Fibroblast of lung (primary cell): ENCODE measurements around the gene ACTG1. TPM values are rescaled to one million over a fixed set of nuclear protein-coding genes. Genes with fewer than 3 reads are reported as not detected.

Source experiments
- DNase-seq, 2 donors: peaks; one replicate each; pipeline versions ENCODE4 v3.0.0 to v3.0.0-alpha.2; 2010; ENCODE audit warnings: low read depth in 2 of 2
- H2AFZ ChIP-seq: 2 replicates; pipeline ENCODE4 v1.5.1; 2012; ENCODE audit warnings: low read length, control low read depth, inconsistent platforms
- H3K27ac ChIP-seq: 2 replicates; pipeline ENCODE4 v1.5.1; 2011; ENCODE audit warnings: low read length, control low read depth; ENCODE audit not compliant: insufficient read depth
- H3K27me3 ChIP-seq: 2 replicates; pipeline ENCODE4 v1.5.1; 2011; ENCODE audit warnings: mild to moderate bottlenecking, low read length; ENCODE audit not compliant: control insufficient read depth, insufficient read depth
- H3K36me3 ChIP-seq: 2 replicates; pipeline ENCODE4 v1.5.1; 2011; ENCODE audit warnings: low read length; ENCODE audit not compliant: control insufficient read depth, insufficient read depth
- H3K4me1 ChIP-seq: 2 replicates; pipeline ENCODE4 v1.5.1; 2011; ENCODE audit warnings: low read length; ENCODE audit not compliant: control insufficient read depth, insufficient read depth; ENCODE audit errors: extremely low read depth
- H3K4me2 ChIP-seq: 2 replicates; pipeline ENCODE4 v1.5.1; 2011; ENCODE audit warnings: low read length, control low read depth; ENCODE audit not compliant: insufficient read depth; ENCODE audit errors: extremely low read depth
- H3K4me3 ChIP-seq, 4 experiments: fragments of 200-600 bp in 1 of 4; sonication (generic) in 1 of 4; replicated peaks in 1 of 4; 2 replicates each; pipeline ENCODE4 v1.5.1; 2011 to 2016; ENCODE audit warnings: low read length in 4 of 4, low read depth in 3 of 4, mild to moderate bottlenecking in 3 of 4, control low read depth in 2 of 4, inconsistent platforms in 1 of 4, mixed read lengths in 1 of 4; ENCODE audit not compliant: insufficient read depth in 1 of 4; ENCODE audit errors: control extremely low read depth in 1 of 4
- H3K79me2 ChIP-seq: 2 replicates; pipeline ENCODE4 v1.5.1; 2012; ENCODE audit warnings: mild to moderate bottlenecking, low read length, inconsistent platforms; ENCODE audit not compliant: control insufficient read depth, insufficient read depth
- H3K9ac ChIP-seq: 2 replicates; pipeline ENCODE4 v1.5.1; 2011; ENCODE audit warnings: mild to moderate bottlenecking, low read length, control low read depth; ENCODE audit not compliant: insufficient read depth
- H3K9me3 ChIP-seq: 2 replicates; pipeline ENCODE4 v1.5.1; 2012; ENCODE audit warnings: low read depth, low read length; ENCODE audit not compliant: control insufficient read depth, insufficient read depth
- H4K20me1 ChIP-seq: 2 replicates; pipeline ENCODE4 v1.5.1; 2011; ENCODE audit warnings: low read length; ENCODE audit not compliant: control insufficient read depth, insufficient read depth; ENCODE audit errors: extremely low read depth
- CTCF ChIP-seq, 2 donors: IDR thresholded peaks in 1 of 2; conservative IDR thresholded peaks in 1 of 2; 1 replicate in 1 of 2; 2 replicates in 1 of 2; pipeline ENCODE4 v1.5.1; 2011 to 2012; ENCODE audit warnings: low read length in 2 of 2, control low read depth in 1 of 2, inconsistent platforms in 1 of 2, low read depth in 1 of 2, mild to moderate bottlenecking in 1 of 2
- EZH2 ChIP-seq: IDR thresholded peaks from 2 replicates; pipeline ENCODE4 v1.5.1; 2012; ENCODE audit warnings: low read length, control low read depth, mild to moderate bottlenecking; ENCODE audit errors: missing control alignments
- polyA plus RNA-seq, 2 donors: library from polyadenylated mRNA; depleted of rRNA in 1 of 2; stranded (reverse) in 1 of 2; unstranded in 1 of 2; fragments of >200 nt; gene quantifications; 2 replicates each; pipeline ENCODE4 v1.2.1, GENCODE V29; 2011 to 2012; ENCODE audit warnings: missing spikeins in 1 of 2
- total RNA-seq: library from RNA; depleted of rRNA; stranded (reverse); fragments of >200 nt; gene quantifications from 2 replicates; pipeline ENCODE4 v1.2.1, GENCODE V29; 2014

ACTG1 gene
- total and polyA plus RNA-seq, 2 donors (not counting 1 experiment from before 2014, with no cell fraction given) = 5,538 to 8,446 TPM

- Histone ChIP-seq H3K4me1 (peaks cover 3% of the 10 kb centered on the region), H3K4me2 (peak overlapping the region; percentile 82), H3K27me3 (peaks cover 5% of the 10 kb centered on the region), H3K36me3 (no peaks in the 10 kb centered on the region), H3K9ac (peak overlapping the region; percentile 91), H3K4me3 (peak overlapping the region in 3 of 4 experiments; percentile 43 to 65 (median 55)), H3K27ac (peak overlapping the region; percentile 83), H3K9me3 (no peaks in the 10 kb centered on the region), H4K20me1 (no peaks in the 10 kb centered on the region), H3K79me2 (no peaks in the 10 kb centered on the region), H2AFZ (no peak overlapping the region)
- TF ChIP-seq CTCF (conservative IDR thresholded peaks at IDR 0.05 in 1 of 2, IDR thresholded peaks at IDR 0.05 in 1 of 2; ENCODE audit: low read depth in 1 of 2, low read length in 2 of 2) = no peak
- no peak for TF ChIP-seq EZH2
- DNase-seq = no peak
Measured at GRCh38 chr17:81488276-81488860, 24.2 kb downstream of the ACTG1 start.

GRCh38 chr17:81487487-81488275 is 24.9 kb downstream of the ACTG1 start:
- peak; percentile 60 to 62 for DNase-seq
- Histone ChIP-seq H3K9ac (peak overlapping the region; percentile 91), H4K20me1 (no peaks in the 10 kb centered on the region), H3K9me3 (no peaks in the 10 kb centered on the region), H3K36me3 (no peaks in the 10 kb centered on the region), H3K27ac (peak overlapping the region; percentile 83), H2AFZ (peak overlapping the region; percentile 52), H3K79me2 (no peaks in the 10 kb centered on the region), H3K4me3 (peak overlapping the region in 3 of 4 experiments; percentile 43 to 65 (median 55)), H3K4me1 (peaks cover 3% of the 10 kb centered on the region), H3K4me2 (peak overlapping the region; percentile 82), H3K27me3 (peaks cover 5% of the 10 kb centered on the region)
- TF ChIP-seq EZH2 = no peak
- no peak for TF ChIP-seq CTCF (conservative IDR thresholded peaks at IDR 0.05 in 1 of 2, IDR thresholded peaks at IDR 0.05 in 1 of 2; ENCODE audit: low read depth in 1 of 2, low read length in 2 of 2)

GRCh38 chr17:81487089-81487486 is 25.5 kb downstream of the ACTG1 start:
- peaks cover 3% of the 10 kb centered on the region for H3K4me1 ChIP-seq
- no peak overlapping the region for H3K27ac ChIP-seq
- H3K9ac ChIP-seq = no peak overlapping the region
- H4K20me1 ChIP-seq = no peaks in the 10 kb centered on the region
- no peak for TF ChIP-seq EZH2
- no peak for TF ChIP-seq CTCF (conservative IDR thresholded peaks at IDR 0.05 in 1 of 2, IDR thresholded peaks at IDR 0.05 in 1 of 2; ENCODE audit: low read depth in 1 of 2, low read length in 2 of 2)
- H3K4me2 ChIP-seq = no peak overlapping the region
- no peak overlapping the region for H3K4me3 ChIP-seq
- no peaks in the 10 kb centered on the region for H3K79me2 ChIP-seq
- no peaks in the 10 kb centered on the region for H3K36me3 ChIP-seq
- no peak overlapping the region for H2AFZ ChIP-seq
- no peak for DNase-seq
- H3K27me3 ChIP-seq = peaks cover 4% of the 10 kb centered on the region
- H3K9me3 ChIP-seq = no peaks in the 10 kb centered on the region
